Astrocyte of the spinal cord (primary cell): Measurements from ENCODE around the gene HOATZ.

Source experiments
- DNase-seq: peaks from one replicate; pipeline ENCODE4 v3.0.0; 2011; ENCODE audit warnings: low read depth, low spot score
- H3K4me3 ChIP-seq: 2 replicates; pipeline ENCODE4 v1.5.1; 2011; ENCODE audit warnings: low read depth, mild to moderate bottlenecking, low read length, moderate library complexity
- in situ Hi-C: cut with HindIII; loops from 2 replicates; pipeline ENCODE4 v1.10.0; 2017; ENCODE audit warnings: low sequenced_read_pairs
- TF ChIP-seq, protein P1 (sequence below): IDR thresholded peaks from 2 replicates; pipeline ENCODE4 v1.5.1; 2012; ENCODE audit warnings: low read depth, mild to moderate bottlenecking, low read length, inconsistent platforms

Gene HOATZ

DNA sequence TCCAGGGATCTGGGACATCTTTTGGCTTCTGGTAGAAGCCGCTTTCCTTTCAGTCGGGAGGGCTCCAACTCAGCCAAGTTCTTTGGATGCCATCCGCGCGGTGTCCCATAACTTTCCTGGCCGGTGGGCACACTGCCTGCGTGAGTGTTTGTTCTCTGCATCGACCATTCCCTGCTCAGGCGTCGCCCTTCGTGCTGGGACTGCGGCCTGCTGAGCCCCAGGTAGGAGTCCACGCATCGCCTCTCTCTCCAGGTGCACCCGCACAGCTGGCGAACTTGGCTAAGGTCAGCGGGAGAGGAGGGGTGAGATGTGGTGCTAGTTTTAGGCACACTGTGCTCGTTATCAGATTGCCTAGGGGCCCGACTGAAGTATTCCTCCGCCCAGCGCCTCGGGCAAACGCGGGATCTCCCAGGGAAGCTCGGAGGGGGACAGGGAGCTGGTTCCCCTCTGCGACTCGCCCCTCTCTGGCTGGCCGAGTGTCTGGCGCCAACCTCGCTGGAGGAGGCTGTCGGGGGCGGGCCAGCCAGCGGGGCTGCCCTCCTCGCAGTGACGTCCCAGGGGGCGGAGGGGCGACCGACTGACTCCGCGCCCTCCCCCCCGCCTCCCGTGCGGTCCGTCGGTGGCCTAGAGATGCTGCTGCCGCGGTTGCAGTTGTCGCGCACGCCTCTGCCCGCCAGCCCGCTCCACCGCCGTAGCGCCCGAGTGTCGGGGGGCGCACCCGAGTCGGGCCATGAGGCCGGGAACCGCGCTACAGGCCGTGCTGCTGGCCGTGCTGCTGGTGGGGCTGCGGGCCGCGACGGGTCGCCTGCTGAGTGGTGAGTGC is 25.7 kb downstream of the HOATZ start, which contains the start of gene LAYN:
Gene LAYN, plus strand, starts transcription at position 607 of the 823 bp plus-strand sequence. Its CDS starts 124 bp downstream, at position 731.
- peak; percentile 61 for DNase-seq
- H3K4me3 ChIP-seq: peak within 1 kb of the TSS; percentile 67

DNA sequence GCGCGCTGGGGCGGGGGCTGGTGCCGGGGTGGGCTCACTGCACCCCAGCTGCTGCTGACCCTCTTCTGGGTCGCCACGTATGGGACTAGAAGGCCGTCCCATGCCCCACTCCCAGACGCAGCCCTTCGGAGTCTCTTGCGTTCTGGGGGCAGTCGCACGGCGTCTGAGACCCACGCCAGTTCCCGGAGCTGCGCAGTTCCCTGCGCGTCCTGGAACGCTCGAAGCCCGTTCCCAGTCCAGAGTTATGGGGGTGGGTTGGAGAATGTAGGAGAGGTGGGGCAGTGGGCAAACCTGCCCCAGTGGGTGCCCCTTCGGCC is 26.3 kb downstream of the HOATZ start:
- no peak for DNase-seq
- peak overlapping the region; percentile 67 for H3K4me3 ChIP-seq
- TF ChIP-seq, protein P1, sequence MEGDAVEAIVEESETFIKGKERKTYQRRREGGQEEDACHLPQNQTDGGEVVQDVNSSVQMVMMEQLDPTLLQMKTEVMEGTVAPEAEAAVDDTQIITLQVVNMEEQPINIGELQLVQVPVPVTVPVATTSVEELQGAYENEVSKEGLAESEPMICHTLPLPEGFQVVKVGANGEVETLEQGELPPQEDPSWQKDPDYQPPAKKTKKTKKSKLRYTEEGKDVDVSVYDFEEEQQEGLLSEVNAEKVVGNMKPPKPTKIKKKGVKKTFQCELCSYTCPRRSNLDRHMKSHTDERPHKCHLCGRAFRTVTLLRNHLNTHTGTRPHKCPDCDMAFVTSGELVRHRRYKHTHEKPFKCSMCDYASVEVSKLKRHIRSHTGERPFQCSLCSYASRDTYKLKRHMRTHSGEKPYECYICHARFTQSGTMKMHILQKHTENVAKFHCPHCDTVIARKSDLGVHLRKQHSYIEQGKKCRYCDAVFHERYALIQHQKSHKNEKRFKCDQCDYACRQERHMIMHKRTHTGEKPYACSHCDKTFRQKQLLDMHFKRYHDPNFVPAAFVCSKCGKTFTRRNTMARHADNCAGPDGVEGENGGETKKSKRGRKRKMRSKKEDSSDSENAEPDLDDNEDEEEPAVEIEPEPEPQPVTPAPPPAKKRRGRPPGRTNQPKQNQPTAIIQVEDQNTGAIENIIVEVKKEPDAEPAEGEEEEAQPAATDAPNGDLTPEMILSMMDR: no peak
- in situ Hi-C loops: no loop called here

More for the DNA sequence above, 25.7 kb downstream of the HOATZ start, which contains the start of gene LAYN:
- TF ChIP-seq, protein P1: no peak
- in situ Hi-C loops: no loop called here

DNA sequence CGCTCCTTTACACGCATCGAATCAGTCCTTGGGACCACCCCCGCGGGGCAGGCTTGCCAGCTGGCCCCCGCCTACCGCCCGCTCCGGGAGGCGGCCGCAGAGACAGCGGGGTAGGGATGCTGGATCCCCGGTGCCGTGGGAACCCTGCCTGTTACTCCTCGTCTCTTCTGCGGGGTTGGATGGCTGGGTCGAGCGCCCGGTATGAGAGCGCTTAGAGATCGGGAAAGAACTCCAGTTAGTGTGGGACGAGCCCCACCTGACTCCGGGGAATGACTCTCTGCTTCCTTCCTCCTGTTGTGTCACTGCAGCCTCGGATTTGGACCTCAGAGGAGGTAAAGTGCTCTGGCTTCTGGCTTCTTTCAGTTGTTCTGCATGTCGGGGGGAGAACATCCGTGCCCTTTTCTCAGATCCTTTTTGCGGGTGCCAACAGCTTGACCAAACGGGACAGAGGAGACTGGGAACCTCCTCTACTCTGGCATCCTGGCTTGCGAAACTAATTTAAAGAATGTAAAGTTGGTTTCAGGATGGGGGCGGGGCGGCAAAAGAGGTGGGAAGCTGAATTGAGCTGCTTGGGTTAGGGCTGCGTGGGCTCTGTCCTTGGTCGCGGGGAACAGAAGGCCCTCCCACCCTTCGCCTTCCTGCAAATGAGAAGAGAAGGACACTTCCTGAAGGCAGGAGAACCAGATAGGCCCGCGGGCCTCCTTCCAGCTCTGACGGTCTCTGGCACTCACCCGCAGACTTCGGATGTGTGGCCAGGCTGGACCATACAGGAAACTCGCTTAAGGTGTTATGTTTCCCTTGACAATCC is 26.9 kb downstream of the HOATZ start:
- peak; percentile 82 for DNase-seq
- TF ChIP-seq, protein P1: no peak
- in situ Hi-C loops: no loop called here
- peak overlapping the region; percentile 67 for H3K4me3 ChIP-seq

DNA sequence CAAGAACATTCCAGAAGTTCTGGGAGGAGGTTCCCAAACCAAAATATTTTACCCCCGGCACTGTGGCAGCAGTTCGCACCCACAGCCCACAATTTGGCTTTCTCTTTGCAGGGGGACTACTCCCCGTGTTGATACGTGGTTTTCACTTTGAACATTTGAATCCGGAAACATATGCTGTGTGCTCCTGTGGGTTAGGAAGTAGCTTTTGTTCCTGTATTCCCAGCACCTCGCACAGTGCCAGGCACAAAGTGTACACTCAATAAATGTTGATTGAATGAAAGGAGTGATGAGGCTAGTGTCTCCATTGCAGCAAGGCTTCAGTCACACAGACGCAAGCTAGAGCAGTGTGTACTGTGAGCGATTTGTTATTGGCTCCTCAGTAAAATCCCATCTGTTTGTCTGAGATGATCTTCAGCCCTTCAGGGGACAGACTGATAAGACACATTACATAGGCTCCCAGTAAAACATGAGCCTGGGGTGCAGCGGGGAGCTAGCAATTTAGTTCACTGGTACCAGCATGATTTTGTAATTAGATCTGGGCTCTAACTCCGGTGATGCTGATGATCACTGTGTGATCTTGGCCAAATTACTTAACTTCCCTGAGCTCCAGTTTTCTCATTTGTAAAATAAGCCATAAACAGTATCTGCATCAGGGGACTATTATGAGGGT is 28.2 kb downstream of the HOATZ start:
- TF ChIP-seq, protein P1: no peak
- DNase-seq: no peak
- in situ Hi-C loops: no loop called here
- no peak overlapping the region for H3K4me3 ChIP-seq

DNA sequence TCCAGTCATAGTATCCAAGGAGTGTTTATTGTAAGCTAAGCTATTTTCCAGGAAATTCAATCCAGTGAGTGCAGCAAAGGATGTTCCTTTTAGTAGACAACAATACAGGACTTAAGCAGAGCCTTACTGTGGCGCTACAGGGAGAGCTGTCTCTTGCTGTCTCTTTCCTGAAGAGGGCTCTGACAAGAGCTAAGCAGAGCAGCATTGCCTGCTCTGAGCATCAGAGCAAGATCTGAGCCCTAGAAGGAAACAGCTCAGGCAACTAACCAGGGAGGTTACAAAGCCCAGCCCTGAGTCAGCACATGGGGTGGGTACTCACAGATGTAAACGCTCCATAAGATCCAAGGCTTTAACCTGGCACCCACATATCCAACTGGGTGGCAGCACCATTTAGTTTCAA is 33.9 kb downstream of the HOATZ start:
- DNase-seq: no peak
- TF ChIP-seq, protein P1: no peak
- in situ Hi-C loops: no loop called here
- H3K4me3 ChIP-seq: no peak overlapping the region

DNA sequence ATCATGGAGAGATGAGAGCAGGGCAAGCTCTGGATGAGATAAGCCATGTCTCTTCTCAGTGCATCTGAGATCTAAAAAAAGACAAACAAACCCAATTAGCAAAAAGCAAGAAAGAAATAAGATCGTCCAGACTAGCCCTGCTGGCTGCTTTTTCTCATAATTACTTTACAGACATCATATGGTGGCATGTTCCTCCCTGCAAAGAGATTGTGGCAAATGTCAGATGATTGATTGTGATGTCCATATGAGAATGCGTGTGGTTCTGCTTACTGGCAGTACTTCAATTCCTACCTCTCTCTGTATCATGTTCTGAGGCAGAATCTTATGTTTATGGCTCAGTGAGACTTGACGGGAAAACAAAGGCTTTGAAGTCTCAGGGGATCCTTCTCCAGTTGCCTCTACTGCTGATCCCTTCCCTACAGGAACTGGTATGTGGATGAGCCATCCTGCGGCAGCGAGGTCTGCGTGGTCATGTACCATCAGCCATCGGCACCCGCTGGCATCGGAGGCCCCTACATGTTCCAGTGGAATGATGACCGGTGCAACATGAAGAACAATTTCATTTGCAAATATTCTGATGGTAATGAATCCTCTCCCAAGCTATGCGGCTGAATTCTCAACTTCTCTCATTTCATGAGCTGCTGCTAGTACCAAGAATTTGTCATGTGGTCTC is 34.8 kb downstream of the HOATZ start:
- DNase-seq: no peak
- H3K4me3 ChIP-seq: no peak overlapping the region
- in situ Hi-C loops: no loop called here
- TF ChIP-seq, protein P1: no peak
